Measurements from ENCODE around the gene NVL.
"Not testable (repeated sequence)": the region's sequence is repeated elsewhere in the genome, so short reads cannot be mapped to it uniquely, and the experiment has no call there.

NVL gene

DNA sequence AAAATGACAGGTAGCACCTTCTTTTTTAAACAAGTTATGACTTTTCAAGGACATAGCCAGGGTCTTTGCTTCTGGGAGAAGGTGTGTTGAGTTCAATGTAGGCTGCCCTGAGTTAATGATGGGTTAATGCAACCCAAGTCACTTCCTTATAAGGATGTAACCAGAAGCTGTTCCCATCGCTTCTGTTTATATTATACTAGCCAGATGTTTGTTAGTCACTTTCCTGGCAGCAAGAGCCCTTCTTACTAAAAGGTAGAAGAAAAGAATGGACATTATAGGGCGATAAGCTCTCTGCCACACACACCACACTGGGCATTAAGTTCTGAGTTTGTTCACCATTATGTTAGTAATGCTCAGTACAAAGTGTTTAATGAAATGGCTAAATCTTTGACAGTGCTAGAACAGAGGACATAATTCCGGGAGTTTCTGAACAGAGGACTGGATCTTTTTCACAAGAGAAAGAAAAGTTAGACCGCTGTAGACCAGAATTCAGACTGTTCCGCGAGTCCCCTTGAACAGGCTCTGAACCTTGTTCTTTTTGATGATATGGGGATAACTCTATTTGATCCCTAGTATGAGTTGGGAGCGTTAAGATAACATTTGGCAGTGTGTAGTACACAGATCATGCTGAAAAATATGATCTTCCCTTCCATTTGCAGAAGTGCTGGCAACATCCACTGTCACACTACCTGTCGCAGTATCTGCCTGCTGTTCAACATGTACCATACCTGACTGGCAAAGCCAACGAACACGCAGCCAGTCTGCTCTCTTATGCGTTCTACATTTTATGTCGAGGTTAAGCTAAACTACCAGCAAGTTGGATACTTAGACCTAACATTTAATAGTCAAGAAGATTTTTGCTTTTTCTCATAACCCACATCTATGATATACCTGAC, 105.9 kb downstream of the NVL start:
- peaks cover 13% of the 10 kb centered on the region for H3K4me1 ChIP-seq (ENCODE audit: control insufficient read depth, insufficient read depth, low read length)
- H3K27ac ChIP-seq (ENCODE audit: low read depth, low read length), result peak overlapping the region; percentile 49
- H3K27me3 ChIP-seq (ENCODE audit: control insufficient read depth, insufficient read depth, low read length), result no peaks in the 10 kb centered on the region
- no peak overlapping the region for H3K4me3 ChIP-seq (ENCODE audit: low read depth, low read length)
- H3K9me3 ChIP-seq (ENCODE audit: control insufficient read depth, insufficient read depth, low read length), result no peaks in the 10 kb centered on the region
- no peak overlapping the region for H3K9ac ChIP-seq (ENCODE audit: low read depth, low read length)
- H3K36me3 ChIP-seq (ENCODE audit: control insufficient read depth, insufficient read depth, low read length), result peaks cover 25% of the 10 kb centered on the region

DNA sequence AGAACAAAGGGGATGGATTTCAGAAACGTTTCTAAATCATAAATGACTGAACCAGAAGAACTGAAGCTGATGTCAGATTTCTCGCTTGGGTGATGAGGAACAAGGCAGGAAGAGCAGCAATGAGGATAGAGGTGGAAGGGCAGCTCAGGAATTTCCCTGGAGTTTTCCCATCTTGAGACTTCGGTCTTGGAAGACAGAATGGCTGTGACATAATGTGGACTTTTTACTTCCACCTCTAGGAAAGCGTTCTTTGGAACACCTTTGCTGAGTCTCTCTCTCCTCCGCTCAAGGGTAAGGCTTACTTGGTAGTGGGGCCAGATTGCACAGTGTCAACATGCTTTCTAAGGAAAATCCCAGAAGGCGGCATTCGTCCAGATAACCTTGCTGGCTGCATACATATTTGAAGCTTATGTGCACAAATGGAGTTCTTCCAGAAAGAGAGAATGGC, 110.3 kb downstream of the NVL start:
- no peaks in the 10 kb centered on the region for H3K36me3 ChIP-seq (ENCODE audit: control insufficient read depth, insufficient read depth, low read length)

DNA sequence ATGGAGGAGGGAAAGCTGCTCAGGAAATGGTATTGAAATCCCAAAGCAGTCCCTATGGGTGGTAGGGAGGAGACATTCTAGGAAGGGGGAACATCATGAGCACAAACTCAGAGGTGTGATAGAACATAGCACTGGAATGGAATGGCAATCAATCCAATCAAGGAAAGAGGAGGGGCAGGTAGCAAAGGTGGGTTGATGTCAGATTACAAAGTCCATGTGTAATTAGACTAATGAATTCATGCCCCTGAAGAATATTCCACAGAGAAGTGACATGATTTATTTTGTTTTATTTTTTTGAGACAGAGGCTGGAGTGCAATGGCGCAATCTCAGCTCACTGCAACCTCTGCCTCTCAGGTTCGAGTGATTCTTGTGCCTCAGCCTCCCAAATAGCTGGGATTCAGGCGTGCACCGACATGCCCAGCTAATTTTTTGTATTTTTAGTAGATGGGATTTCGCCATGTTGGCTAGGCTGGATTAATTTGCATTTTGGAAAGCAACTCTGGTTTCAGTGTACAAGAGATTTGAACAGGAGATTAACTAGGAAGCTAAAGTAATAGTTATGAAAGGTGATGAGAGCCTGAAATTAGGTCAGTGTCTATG, 110.9 kb downstream of the NVL start:
- Histone ChIP-seq H3K9me3 (ENCODE audit: control insufficient read depth, insufficient read depth, low read length) (no peaks in the 10 kb centered on the region), H3K27ac (ENCODE audit: low read depth, low read length) (no peak overlapping the region), H3K9ac (ENCODE audit: low read depth, low read length) (no peak overlapping the region), H3K4me1 (ENCODE audit: control insufficient read depth, insufficient read depth, low read length) (peaks cover 14% of the 10 kb centered on the region), H3K4me3 (ENCODE audit: low read depth, low read length) (no peak overlapping the region), H3K36me3 (ENCODE audit: control insufficient read depth, insufficient read depth, low read length) (no peaks in the 10 kb centered on the region), H3K27me3 (ENCODE audit: control insufficient read depth, insufficient read depth, low read length) (no peaks in the 10 kb centered on the region)

More for the DNA sequence above, 110.3 kb downstream of the NVL start:
- Histone ChIP-seq H3K4me3 (ENCODE audit: low read depth, low read length) (no peak overlapping the region), H3K9ac (ENCODE audit: low read depth, low read length) (no peak overlapping the region), H3K4me1 (ENCODE audit: control insufficient read depth, insufficient read depth, low read length) (peaks cover 17% of the 10 kb centered on the region), H3K27me3 (ENCODE audit: control insufficient read depth, insufficient read depth, low read length) (no peaks in the 10 kb centered on the region), H3K27ac (ENCODE audit: low read depth, low read length) (no peak overlapping the region), H3K9me3 (ENCODE audit: control insufficient read depth, insufficient read depth, low read length) (no peaks in the 10 kb centered on the region)

DNA sequence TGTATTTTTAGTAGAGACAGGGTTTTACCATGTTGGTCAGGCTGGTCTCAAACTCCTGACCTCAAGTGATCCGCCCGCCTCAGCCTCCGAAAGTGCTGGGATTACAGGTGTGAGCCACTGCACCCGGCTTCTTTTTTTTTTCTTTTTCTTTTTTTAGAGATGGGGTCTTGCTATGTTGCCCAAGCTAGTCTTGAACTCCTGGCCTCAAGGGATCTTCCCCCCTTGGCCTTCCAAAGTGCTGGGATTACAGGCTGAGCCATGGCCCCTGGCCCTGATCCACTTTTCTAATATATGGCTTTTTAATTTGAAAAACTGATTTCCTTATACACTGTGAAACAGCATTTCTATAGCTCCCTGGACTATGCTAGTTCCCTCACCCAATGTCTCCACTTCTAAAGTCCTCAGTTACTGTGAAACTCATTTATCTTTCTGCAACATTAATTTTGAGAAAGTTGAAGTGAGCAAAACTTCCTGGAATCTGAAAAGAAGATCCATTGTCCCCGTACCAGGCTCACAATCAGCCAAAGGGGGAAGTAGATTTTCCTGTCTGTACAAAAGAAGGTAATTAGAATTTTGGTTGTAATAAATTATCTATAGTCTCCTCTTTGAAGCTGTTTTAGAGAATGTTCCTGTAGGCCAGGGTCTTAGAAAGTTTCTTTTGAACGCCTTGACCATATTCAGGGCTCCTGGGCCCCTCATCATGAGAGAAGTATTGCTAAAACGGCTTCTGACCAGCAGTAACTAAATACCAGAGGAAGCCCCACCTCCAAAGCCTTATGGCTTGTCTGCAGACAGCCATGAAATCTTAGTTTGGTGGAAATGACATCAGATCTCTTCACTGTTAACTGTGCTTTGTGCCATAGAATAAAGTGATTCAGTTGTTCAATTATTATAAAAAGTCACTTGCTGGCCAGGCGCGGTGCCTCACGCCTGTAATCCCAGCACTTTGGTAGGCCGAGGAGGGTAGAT, 112.0 kb downstream of the NVL start:
- H3K9ac ChIP-seq (ENCODE audit: low read depth, low read length), result no peak overlapping the region
- H3K27ac ChIP-seq (ENCODE audit: low read depth, low read length), result peak overlapping the region; percentile 22
- H3K27me3 ChIP-seq (ENCODE audit: control insufficient read depth, insufficient read depth, low read length), result no peaks in the 10 kb centered on the region
- H3K9me3 ChIP-seq (ENCODE audit: control insufficient read depth, insufficient read depth, low read length), result no peaks in the 10 kb centered on the region
- no peak overlapping the region for H3K4me3 ChIP-seq (ENCODE audit: low read depth, low read length)
- no peaks in the 10 kb centered on the region for H3K36me3 ChIP-seq (ENCODE audit: control insufficient read depth, insufficient read depth, low read length)
- H3K4me1 ChIP-seq (ENCODE audit: control insufficient read depth, insufficient read depth, low read length), result peaks cover 14% of the 10 kb centered on the region

DNA sequence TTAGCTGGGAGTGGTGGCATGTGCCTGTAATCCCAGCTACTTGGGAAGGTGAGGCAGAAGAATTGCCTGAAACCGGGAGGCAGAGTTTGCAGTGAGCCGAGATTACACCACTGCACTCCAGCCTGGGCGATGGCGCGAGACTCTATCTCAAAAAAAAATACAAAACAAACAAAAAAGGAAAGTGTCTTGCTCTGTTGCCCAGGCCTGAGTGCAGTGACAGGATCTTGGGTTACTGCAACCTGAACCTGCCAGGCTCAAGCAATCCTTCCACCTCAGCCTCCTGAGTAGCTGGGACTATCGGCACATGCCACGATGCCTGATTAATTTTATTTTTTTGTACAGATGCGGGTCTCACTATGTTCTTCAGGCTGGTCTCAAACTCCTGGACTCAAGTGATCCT, 113.6 kb downstream of the NVL start:
- peaks cover 19% of the 10 kb centered on the region for H3K4me1 ChIP-seq (ENCODE audit: control insufficient read depth, insufficient read depth, low read length)
- H3K4me3 ChIP-seq (ENCODE audit: low read depth, low read length), result no peak overlapping the region
- no peak overlapping the region for H3K27ac ChIP-seq (ENCODE audit: low read depth, low read length)
- no peak overlapping the region for H3K9ac ChIP-seq (ENCODE audit: low read depth, low read length)
- H3K36me3 ChIP-seq (ENCODE audit: control insufficient read depth, insufficient read depth, low read length), result no peaks in the 10 kb centered on the region
- H3K9me3 ChIP-seq (ENCODE audit: control insufficient read depth, insufficient read depth, low read length), result no peaks in the 10 kb centered on the region
- H3K27me3 ChIP-seq (ENCODE audit: control insufficient read depth, insufficient read depth, low read length), result no peaks in the 10 kb centered on the region

DNA sequence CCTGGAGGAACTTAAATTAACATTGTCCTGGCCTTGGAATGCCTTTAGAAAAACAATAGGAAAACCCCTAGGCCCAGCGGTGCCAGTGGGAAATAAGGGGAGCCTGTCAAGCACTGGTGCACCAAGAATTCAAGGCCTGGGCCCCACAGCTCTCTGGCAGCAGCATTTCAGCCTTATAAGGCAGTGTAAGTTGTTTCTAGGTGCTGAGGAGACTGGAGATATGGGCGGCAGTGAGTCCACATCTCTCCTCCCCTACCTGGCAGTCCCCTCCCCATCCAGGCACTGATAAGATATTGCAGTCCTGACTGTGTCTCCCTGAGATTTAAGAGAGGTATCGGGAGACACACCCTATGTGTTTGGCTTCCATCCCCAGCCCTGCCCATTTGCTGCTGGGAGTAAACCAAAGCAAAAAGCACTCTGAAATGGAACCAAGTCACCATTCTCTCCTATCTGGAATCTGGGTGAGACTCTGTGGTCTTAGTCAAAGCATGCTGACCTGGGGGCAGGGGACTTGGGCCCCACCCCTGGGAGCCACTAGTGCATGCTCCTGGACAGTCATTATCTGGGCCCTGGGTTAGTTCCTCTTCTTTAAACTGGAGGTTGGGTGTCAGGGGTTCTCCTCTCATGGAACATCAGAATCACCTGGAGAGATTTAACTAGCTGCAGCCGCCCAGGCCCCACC, 116.4 kb downstream of the NVL start:
- Histone ChIP-seq H3K4me3 (ENCODE audit: low read depth, low read length) (no peak overlapping the region), H3K9ac (ENCODE audit: low read depth, low read length) (no peak overlapping the region), H3K36me3 (ENCODE audit: control insufficient read depth, insufficient read depth, low read length) (no peaks in the 10 kb centered on the region)

DNA sequence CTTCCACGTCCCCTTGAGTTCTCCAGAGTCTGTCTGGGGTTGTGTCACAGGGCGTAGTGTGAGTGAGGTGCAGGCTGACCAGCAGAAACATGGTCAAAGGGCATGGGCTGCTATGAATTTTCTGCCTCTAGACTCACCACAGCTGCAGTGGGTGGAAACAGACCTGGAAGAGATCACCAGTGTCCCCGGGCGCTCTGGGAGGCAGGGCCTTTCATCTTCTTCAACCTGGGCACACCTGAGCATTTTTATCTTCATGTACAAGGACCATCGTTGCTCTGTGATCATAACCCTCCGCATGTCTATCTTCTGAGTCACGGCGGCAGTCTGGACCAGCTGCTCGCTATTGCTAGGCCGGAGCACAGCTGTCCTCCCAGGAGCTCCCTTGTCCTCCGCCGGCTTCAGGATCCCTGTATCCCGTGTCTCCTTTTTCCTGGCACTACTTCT, 117.3 kb downstream of the NVL start:
- no peak overlapping the region for H3K4me3 ChIP-seq (ENCODE audit: low read depth, low read length)
- H3K9me3 ChIP-seq (ENCODE audit: control insufficient read depth, insufficient read depth, low read length), result no peaks in the 10 kb centered on the region
- H3K27me3 ChIP-seq (ENCODE audit: control insufficient read depth, insufficient read depth, low read length), result no peaks in the 10 kb centered on the region
- H3K9ac ChIP-seq (ENCODE audit: low read depth, low read length), result no peak overlapping the region
- H3K4me1 ChIP-seq (ENCODE audit: control insufficient read depth, insufficient read depth, low read length), result peaks cover 16% of the 10 kb centered on the region
- peak overlapping the region; percentile 74 for H3K27ac ChIP-seq (ENCODE audit: low read depth, low read length)
- no peaks in the 10 kb centered on the region for H3K36me3 ChIP-seq (ENCODE audit: control insufficient read depth, insufficient read depth, low read length)

More for the DNA sequence above, 116.4 kb downstream of the NVL start:
- no peaks in the 10 kb centered on the region for H3K27me3 ChIP-seq (ENCODE audit: control insufficient read depth, insufficient read depth, low read length)
- H3K4me1 ChIP-seq (ENCODE audit: control insufficient read depth, insufficient read depth, low read length), result peaks cover 16% of the 10 kb centered on the region
- no peaks in the 10 kb centered on the region for H3K9me3 ChIP-seq (ENCODE audit: control insufficient read depth, insufficient read depth, low read length)
- peak overlapping the region; percentile 74 for H3K27ac ChIP-seq (ENCODE audit: low read depth, low read length)

DNA sequence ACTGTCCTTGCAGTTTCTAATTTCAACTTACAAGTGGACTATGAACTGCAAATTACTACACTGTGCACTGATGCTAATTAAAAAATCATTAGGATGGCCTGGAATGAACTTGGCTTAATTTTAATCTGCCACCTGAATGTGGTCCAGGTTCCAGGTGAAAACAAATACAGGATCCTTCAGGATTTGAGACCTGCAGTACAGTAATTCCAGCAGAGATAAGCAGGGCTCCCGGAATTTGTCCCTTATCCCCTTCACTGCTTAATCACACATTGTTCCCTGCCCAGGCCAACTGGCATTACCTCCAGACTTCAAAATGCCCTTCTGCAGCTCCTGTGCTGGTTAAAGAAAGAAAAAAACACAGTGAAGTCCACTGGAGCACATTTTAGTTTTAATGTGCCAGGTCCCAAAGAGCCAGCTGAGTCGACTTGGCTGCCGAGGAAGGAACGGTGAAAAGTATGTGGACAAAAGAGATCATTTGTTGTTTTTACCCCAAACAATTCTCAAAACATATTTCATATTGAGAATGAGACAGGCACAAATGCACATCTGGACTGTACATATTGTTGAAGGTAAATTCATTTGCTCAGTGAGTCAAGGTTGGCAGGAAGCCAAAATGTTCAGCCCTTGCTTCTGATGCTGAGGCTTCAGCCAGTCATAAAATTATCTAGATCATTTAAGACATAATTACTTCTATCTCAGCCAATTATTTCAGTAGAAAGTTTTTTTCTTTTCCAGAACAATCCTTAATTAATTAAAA, 118.6 kb downstream of the NVL start:
- Histone ChIP-seq H3K27me3 (ENCODE audit: control insufficient read depth, insufficient read depth, low read length) (no peaks in the 10 kb centered on the region), H3K36me3 (ENCODE audit: control insufficient read depth, insufficient read depth, low read length) (no peaks in the 10 kb centered on the region), H3K9ac (ENCODE audit: low read depth, low read length) (no peak overlapping the region), H3K9me3 (ENCODE audit: control insufficient read depth, insufficient read depth, low read length) (no peaks in the 10 kb centered on the region), H3K27ac (ENCODE audit: low read depth, low read length) (no peak overlapping the region), H3K4me1 (ENCODE audit: control insufficient read depth, insufficient read depth, low read length) (peaks cover 16% of the 10 kb centered on the region), H3K4me3 (ENCODE audit: low read depth, low read length) (no peak overlapping the region)

DNA sequence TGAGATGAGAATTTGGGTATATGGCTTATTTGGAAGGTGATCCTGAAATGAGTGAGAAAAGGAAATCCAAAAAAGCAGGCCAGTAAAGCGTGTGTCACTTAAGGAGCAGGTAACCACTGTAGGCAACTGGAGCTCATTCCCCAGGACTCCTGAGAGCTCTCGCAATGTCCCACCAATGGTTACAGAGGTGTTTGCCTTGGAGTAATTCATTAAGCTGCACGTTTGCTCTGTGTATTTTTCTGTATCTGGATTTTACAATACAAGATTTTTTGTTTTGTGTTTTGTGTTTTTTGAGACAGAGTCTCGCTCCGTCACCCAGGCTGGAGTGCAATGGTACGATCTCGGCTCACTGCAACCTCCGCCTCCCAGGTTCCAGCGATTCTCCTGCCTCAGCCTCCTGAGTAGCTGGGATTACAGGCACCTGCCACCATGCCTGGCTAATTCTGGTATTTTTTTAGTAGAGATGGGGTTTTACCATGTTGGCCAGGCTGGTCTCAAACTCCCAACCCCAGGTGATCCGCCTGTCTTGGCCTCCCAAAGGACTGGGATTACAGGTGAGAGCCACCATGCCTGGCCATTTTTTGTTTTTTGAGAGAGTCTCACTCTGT, 123.9 kb downstream of the NVL start:
- H3K4me1 ChIP-seq (ENCODE audit: control insufficient read depth, insufficient read depth, low read length), result peaks cover 16% of the 10 kb centered on the region
- H3K9me3 ChIP-seq (ENCODE audit: control insufficient read depth, insufficient read depth, low read length); H3K27me3 ChIP-seq (ENCODE audit: control insufficient read depth, insufficient read depth, low read length); H3K9ac ChIP-seq (ENCODE audit: low read depth, low read length); H3K27ac ChIP-seq (ENCODE audit: low read depth, low read length); H3K36me3 ChIP-seq (ENCODE audit: control insufficient read depth, insufficient read depth, low read length); H3K4me3 ChIP-seq (ENCODE audit: low read depth, low read length): not testable (repeated sequence)

All from HUES48 (cell line).